Glomerular visceral epithelial cell (primary cell): ENCODE results near the gene NBEAL2.
"Not testable (repeated sequence)": the region's sequence is repeated elsewhere in the genome, so short reads cannot be mapped to it uniquely, and the experiment has no call there.

Experiments used
- DNase-seq: peaks from one replicate; pipeline ENCODE4 v3.0.0-alpha.2; 2016; ENCODE audit errors: extremely low spot score

Gene NBEAL2

GRCh38 chr3:46964038-46964590 is 15.4 kb upstream of the NBEAL2 start:
- DNase-seq: not testable (repeated sequence)

DNA sequence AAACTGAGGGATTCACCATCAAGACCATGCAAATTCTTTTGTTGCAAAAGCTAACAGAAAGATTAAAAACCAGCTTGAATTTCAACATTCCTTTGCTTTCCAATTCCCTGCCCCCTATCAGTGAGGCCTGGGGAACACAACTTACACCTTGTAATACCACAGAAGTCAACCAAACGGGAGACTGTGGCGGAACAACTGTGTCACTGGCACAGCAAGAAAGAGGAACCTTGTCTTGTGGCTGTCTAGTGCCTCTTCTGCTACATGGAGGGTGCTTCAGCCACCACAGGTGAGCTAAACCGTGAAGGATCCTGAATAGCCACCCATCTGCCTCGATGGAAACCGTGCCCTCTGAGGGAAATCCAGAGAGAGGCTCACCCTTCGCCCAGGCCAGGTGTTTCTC is 14.3 kb upstream of the NBEAL2 start:
- DNase-seq: no peak

DNA sequence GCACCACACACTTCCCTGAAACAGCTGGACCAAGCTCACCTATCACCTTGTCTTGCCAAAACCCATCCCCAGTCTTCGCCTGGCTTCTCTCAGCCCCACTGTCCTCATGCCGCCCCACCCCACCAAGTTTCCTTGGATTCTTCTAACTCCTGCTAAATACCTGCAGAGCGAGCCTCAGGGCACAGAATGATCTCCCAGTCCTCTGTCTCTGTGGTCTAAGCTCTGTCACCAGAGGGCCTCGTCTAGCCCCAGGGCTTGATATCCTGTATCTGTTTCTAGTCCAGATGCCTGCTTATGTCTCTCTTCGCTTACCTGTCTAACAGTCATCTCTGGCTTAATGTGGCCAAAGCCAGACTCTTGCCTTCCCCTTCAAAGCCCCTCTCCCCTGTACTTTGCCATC is 12.7 kb upstream of the NBEAL2 start:
- DNase-seq: no peak

DNA sequence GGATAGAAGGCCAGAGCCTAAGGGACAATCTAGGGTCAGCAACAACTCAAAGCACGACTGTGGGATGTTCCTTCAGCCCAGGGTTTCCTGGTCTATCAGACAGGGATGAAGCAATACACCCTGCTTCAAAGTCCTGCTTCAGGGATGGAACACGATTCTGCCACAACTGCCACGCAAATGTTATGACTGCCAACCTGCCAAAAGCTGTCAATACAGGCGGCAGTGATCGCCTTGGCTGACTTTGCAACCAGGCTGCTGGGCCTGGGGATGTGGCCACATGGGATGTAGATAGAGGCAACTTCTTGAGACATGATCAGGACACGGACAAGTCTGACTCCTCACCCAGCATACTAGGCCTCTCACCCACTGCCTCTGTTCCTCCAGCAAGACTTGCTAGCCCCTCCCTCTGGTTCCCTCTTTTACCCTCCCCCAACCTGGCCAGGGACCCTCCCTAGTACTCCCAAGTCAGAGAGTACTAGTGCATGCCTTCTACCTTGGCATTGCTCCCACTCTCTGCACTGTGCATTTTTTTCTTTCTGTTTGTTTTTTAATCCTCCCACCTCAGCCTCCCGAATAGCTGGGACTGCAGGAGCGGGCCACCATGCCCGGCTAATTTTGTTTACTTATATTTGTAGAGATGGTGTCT is 10.6 kb upstream of the NBEAL2 start:
- no peak for DNase-seq

GRCh38 chr3:46970391-46971091 is 8.9 kb upstream of the NBEAL2 start:
- DNase-seq: peak; percentile 77

- DNase-seq: no peak
Measured at GRCh38 chr3:46971151-46971550, 8.3 kb upstream of the NBEAL2 start.

DNA sequence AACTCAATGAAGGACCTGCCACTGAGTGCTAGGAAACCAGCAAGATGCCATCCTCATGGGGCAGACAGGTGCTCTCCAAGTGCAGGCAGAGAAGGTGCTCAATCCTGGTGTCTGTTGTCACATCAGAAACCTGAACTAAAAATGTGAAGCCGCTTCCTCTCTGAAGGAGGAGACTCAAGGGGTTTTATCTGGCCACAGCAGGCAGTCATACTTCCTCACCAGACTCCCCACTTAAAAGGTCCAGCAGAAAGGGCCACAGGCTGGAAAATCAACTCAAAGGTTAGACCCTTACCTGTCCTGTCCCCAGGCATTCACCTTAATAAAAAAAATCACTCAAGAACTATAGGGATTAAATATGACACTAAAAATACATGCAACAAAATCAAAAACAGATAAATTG is 7.7 kb upstream of the NBEAL2 start:
- DNase-seq: no peak

- DNase-seq: no peak
Measured at GRCh38 chr3:46972396-46972795, 7.1 kb upstream of the NBEAL2 start.

DNA sequence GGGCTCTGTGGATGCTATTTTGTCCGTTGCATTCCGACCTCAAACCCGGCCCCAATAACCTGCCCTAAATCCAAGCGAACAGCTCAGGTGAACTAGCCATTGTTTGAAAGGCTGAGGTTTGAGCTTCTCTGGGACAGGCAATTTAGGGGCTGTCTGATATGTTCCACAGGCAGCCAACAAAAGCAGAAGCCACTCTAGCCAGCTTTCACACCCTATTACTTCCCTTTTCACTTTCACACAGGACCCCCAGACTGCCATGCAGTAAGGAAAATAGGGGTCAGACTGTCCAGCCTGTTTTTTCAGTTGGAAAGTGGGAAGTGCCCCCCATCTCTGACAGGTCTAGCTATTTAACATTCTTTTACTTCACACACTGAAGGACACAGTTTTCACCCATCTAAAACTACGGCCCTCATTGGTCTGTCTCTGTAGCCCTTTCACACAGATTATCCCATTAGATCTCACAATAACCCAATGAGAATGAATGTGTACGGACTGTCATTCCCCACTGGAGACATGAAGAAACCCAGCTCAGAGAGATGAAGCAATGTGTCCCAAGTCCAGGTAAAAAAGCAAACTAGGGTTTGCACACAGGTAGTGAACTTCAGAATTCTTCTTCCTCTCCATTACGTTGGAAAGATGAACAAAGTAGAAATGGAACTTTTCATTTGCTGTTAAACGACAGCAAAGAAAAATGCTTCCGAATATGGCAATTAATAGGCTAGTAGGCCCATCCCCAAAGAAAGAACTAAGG is 4.9 kb upstream of the NBEAL2 start:
- no peak for DNase-seq

GRCh38 chr3:46976326-46977190 is 2.9 kb upstream of the NBEAL2 start, which contains the start of gene CCDC12:
Gene CCDC12, minus strand, starts transcription at chr3:46976745. Its CDS starts 13 bp downstream, at chr3:46976732.
- DNase-seq: peak; percentile 99

DNA sequence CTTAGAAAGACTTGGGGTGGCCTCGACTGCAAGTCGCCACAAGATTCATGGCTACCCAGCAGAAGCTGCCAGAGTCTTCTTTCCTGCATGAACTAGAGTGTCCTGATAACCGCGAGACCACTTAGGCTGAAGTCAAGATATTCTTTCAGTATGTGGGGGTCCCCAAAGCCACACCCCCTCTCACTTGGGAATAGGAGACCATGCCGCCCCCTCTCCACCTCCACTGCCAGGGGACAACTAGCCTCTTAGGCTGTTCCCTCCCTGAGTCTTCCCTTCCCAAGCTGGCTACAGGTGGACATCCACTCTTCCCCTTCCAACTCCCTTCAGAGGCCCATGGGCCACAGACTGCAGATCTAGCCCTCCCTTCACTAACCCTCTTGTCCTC is 1.7 kb upstream of the NBEAL2 start:
- no peak for DNase-seq

DNA sequence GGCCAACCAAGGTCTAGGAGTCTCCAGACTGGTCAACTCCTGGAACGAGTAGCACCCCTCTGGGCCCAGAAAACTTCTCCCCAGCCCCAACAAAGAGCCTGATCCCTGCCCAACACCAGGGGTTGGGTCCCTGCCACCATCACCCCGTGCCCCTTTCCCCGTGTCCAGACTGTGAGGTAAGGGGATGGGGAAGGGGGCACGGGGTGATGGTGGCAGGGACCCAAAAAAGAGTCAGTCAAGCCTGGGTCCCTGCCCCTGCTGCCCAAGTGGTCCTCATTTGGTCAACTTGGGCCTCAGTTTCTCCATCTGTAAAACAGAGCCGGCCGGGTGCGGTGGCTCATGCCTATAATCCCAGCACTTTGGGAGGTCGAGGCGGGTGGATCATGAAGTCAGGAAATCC is 1.1 kb upstream of the NBEAL2 start:
- no peak for DNase-seq

DNA sequence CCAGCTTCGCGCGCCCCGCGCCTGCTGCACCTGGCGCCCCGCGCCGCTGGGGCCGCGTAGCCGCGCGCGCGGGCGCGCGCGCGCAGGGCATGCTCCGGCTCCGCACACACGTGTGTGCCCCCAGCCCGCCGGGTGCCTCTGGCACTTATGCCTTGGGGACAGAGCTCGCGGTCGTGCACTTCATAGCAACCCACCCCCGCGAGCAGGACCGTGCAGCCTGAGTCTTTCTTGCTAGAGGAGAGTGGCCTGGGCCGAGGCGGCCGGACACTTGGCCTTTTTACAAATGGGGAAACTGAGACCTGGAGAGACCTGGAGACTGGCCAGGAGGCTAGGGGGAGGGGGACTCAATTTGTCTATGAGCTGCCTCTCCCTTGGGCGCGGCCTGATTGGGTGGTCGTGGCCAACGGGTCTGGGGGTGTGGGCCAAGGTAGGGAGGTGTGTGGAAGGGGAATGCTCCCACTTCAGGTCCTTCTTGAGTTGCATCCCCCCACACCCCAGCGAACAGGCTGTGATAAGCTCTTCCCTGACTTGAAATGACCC is 562 bp downstream of the NBEAL2 start:
- peak; percentile 13 for DNase-seq

- no peak for DNase-seq
Measured at GRCh38 chr3:46981932-46982471, 2.5 kb downstream of the NBEAL2 start.

GRCh38 chr3:46982546-46982945 is 3.1 kb downstream of the NBEAL2 start:
- no peak for DNase-seq

GRCh38 chr3:46984591-46985459 is 5.4 kb downstream of the NBEAL2 start:
- DNase-seq: no peak

DNA sequence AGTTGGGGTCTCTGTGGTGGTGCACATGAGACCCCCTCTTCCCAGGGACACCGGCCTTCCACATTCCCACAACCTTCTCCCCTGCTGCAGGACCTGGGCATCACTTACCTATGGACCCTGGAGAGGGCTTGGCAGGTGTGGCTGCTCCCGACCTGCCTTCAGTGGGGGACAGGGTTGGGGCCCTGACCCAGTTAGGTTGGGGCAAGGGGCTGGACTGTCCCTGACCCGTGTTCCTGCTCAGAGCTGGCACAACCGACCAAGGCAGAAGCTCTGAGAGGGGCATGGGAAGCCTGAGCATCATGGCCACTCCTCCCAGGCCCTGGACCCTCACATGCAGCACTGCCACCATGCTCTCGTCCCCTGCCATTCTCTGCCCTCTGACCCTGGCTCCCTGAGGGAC is 6.1 kb downstream of the NBEAL2 start:
- DNase-seq: no peak

- DNase-seq: no peak
Measured at GRCh38 chr3:46986055-46986730, 6.7 kb downstream of the NBEAL2 start.

GRCh38 chr3:46986782-46987310 is 7.4 kb downstream of the NBEAL2 start:
- no peak for DNase-seq
